Psoas muscle (tissue), 8 donors: ENCODE data around the gene SDK2. TPM values are rescaled to one million over a fixed set of nuclear protein-coding genes. Genes with fewer than 3 reads are reported as not detected.

Experiments used
- ATAC-seq, 4 donors: fragments of 200-7000 bp; cut with Tn5 transposase; one replicate each; pipeline ENCODE4 v1.9.1; 2020; ENCODE audit warnings: moderate library complexity in 3 of 4, mild to moderate bottlenecking in 2 of 4
- DNase-seq, 2 donors: peaks; one replicate each; pipeline ENCODE4 v3.0.0-alpha.2; 2020
- H3K27ac ChIP-seq: fragments of 200-600 bp; one replicate; pipeline ENCODE4 v1.8.0; 2022
- H3K27me3 ChIP-seq, 3 donors: fragments of 200-600 bp in 1 of 3; one replicate each; pipeline versions ENCODE4 v1.6.1 to v1.8.0; 2013 to 2022; ENCODE audit warnings: low read length in 2 of 3, mild to moderate bottlenecking in 2 of 3, moderate library complexity in 1 of 3; ENCODE audit not compliant: insufficient read depth in 3 of 3
- H3K36me3 ChIP-seq, 2 donors: fragments of 200-600 bp in 1 of 2; one replicate each; pipeline versions ENCODE4 v1.6.1 to v1.8.0; 2013 to 2022; ENCODE audit warnings: low read depth in 1 of 2, mild to moderate bottlenecking in 1 of 2, moderate library complexity in 1 of 2; ENCODE audit not compliant: insufficient read depth in 1 of 2
- H3K4me1 ChIP-seq: fragments of 200-600 bp; one replicate; pipeline ENCODE4 v1.8.0; 2022
- H3K4me3 ChIP-seq: fragments of 200-600 bp; one replicate; pipeline ENCODE4 v1.8.0; 2022; ENCODE audit warnings: mild to moderate bottlenecking
- H3K9me3 ChIP-seq: fragments of 200-600 bp; one replicate; pipeline ENCODE4 v1.8.0; 2022
- CTCF ChIP-seq: fragments of 200-600 bp; IDR thresholded peaks from one replicate; pipeline ENCODE4 v1.8.0; 2022; ENCODE audit warnings: antibody characterized with exemption
- WGBS, 3 donors: extraction: QIAGEN DNeasy Blood & Tissue Kit; methylation state at CpG; one replicate each; pipeline versions ENCODE4 v1.1.6 to v1.1.7; 2013; 5-methylcytosine and 5-hydroxymethylcytosine counted together
- intact Hi-C, 2 donors: fragments of 100-400 bp; cut with DNase I; formaldehyde crosslinking; loops; one replicate each; pipeline versions ENCODE4 v1.11.0 to v1.14.2; 2022
- polyA plus RNA-seq, 3 donors: library from polyadenylated mRNA; stranded (reverse); fragments of 200-250 nt; gene quantifications; one replicate each; pipeline ENCODE4 v1.2.3, GENCODE V29; 2013
- total RNA-seq, 4 donors: library from RNA; stranded (reverse); fragmentation: NEBNext Ultra II Directional in 2 of 4; extraction: Animal tissue kit (Norgen Biotek cat#: 25700) in 2 of 4; gene quantifications; one replicate each; pipeline versions ENCODE4 v1.2.1 to v1.2.4, GENCODE V29; 2021 to 2023
- donor health status: healthy with polysubstance abuse.
- donor health status: DM: no; HTN: no; CAD: no; lungs with moderate emphysema.
- donor health status: Bipolar disorder and iron deficiency.
- donor health status: healthy.
- donor health status: DM: yes; HTN: yes; CAD: no.
- donor health status: DM: no; HTN: no; CAD: no.
- donor health status: DM: no; HTN: no; CAD: no.
- donor health status: DM: yes; HTN: yes; CAD: no.

The SDK2 gene
- total and polyA plus RNA-seq, 7 donors: 0.04 to 2.8 (median 0.24) TPM

GRCh38 chr17:73308017-73308823 is 336.0 kb downstream of the SDK2 start:
- peaks cover 39% of the 10 kb centered on the region for H3K4me1 ChIP-seq
- intact Hi-C loops: no loop called here
- H3K36me3 ChIP-seq: no peaks in the 10 kb centered on the region
- H3K27ac ChIP-seq: peak overlapping the region; percentile 87
- peak; percentile 65 to 80 for DNase-seq
- H3K27me3 ChIP-seq: no peaks in the 10 kb centered on the region
- peak in 1 of 4 donors; percentile 8 for ATAC-seq
- WGBS, 3 donors: 28 to 48% (median 34%) methylated on average over 23 of the region's 23 CpGs
- no peaks in the 10 kb centered on the region for H3K9me3 ChIP-seq
- peak overlapping the region; percentile 85 for H3K4me3 ChIP-seq
- no peak for TF ChIP-seq CTCF

- H3K27ac ChIP-seq: peak overlapping the region; percentile 87
- TF ChIP-seq CTCF: no peak
- no peak for ATAC-seq
- intact Hi-C loops: no loop called here
- H3K9me3 ChIP-seq: no peaks in the 10 kb centered on the region
- no peak for DNase-seq
- no peaks in the 10 kb centered on the region for H3K36me3 ChIP-seq
- H3K4me1 ChIP-seq: peaks cover 39% of the 10 kb centered on the region
- H3K27me3 ChIP-seq: no peaks in the 10 kb centered on the region
- H3K4me3 ChIP-seq: no peak overlapping the region
- WGBS, 3 donors: 52 to 73% (median 73%) methylated on average over 7 to 9 of the region's 9 CpGs
Measured at GRCh38 chr17:73307130-73307529, 337.1 kb downstream of the SDK2 start.

- DNase-seq (no peak), ATAC-seq (no peak)
- Histone ChIP-seq H3K4me3 (peak overlapping the region; percentile 60), H3K9me3 (no peaks in the 10 kb centered on the region), H3K27ac (peak overlapping the region; percentile 87), H3K36me3 (no peaks in the 10 kb centered on the region), H3K4me1 (peaks cover 39% of the 10 kb centered on the region), H3K27me3 (no peaks in the 10 kb centered on the region)
- TF ChIP-seq CTCF: no peak
- intact Hi-C loops: no loop called here
- 41 to 52% (median 43%) methylated on average over 11 of the region's 11 CpGs for WGBS, 3 donors
Measured at GRCh38 chr17:73305845-73306836, 338.1 kb downstream of the SDK2 start.

GRCh38 chr17:73304971-73305812 is 339.1 kb downstream of the SDK2 start:
- ATAC-seq: peak; percentile 56 to 70 (median 66)
- 10 to 16% (median 13%) methylated on average over 16 of the region's 16 CpGs for WGBS, 3 donors

More at GRCh38 chr17:73304971-73305812, 339.1 kb downstream of the SDK2 start:
- intact Hi-C loops: no loop called here
- Histone ChIP-seq H3K27ac (peak overlapping the region; percentile 87), H3K4me3 (peak overlapping the region; percentile 60), H3K27me3 (no peaks in the 10 kb centered on the region), H3K4me1 (peaks cover 39% of the 10 kb centered on the region), H3K9me3 (no peaks in the 10 kb centered on the region), H3K36me3 (no peaks in the 10 kb centered on the region)
- DNase-seq: peak; percentile 72 to 79
- peak; percentile 25 for TF ChIP-seq CTCF
